HepG2 (cell line): ENCODE results near the gene GRAMD4. TPM values are rescaled to one million over a fixed set of nuclear protein-coding genes. Genes with fewer than 3 reads are reported as not detected.

Source experiments
- ATAC-seq: fragments of 200-7000 bp; cut with Tn5 transposase; 3 replicates; pipeline ENCODE4 v1.9.1; 2020; ENCODE audit warnings: mild to moderate bottlenecking, moderate library complexity
- BruUV-seq: library from RNA; stranded (reverse); fragments of 400-500 nt; replicated peaks from 2 replicates; lab custom pipeline; 2021; lab: Mats Ljungman, UMichigan
- CTCF ChIA-PET: fragments of 300-600 bp; formaldehyde crosslinking; extraction: SDS; loops from one replicate; lab custom pipeline; 2021; ENCODE audit warnings: low total read pairs, inconsistent platforms, low intra/inter-chr PET ratio; lab: Yijun Ruan, JAX
- POLR2A ChIA-PET: fragments of 350-600 bp; sonication (Branson Sonifier 250); formaldehyde crosslinking; loops from one replicate; lab custom pipeline; 2020; ENCODE audit warnings: antibody characterized with exemption, inconsistent platforms; lab: Yijun Ruan, JAX
- DNase-seq: peaks from one replicate; pipeline ENCODE4 v3.0.0-alpha.2; 2015; ENCODE audit warnings: low spot score
- FAIRE-seq: peaks from 3 replicates; lab custom pipeline; 2011; peaks lifted over from hg19 to GRCh38; lab: Jason Lieb, UNC
- H2AFZ ChIP-seq: one replicate; pipeline ENCODE4 v1.6.1; 2011; ENCODE audit warnings: low read length, inconsistent platforms
- H3K27ac ChIP-seq: fragments of 300-600 bp; 3 replicates; pipeline ENCODE4 v1.8.0; 2011; ENCODE audit warnings: mixed run types, mild to moderate bottlenecking, mixed read lengths, low read length, inconsistent platforms; ENCODE audit not compliant: insufficient read depth; ENCODE audit errors: extremely low read length
- H3K27me3 ChIP-seq, 2 experiments: fragments of 200-600 bp in 1 of 2; 2 replicates in 1 of 2; 3 replicates in 1 of 2; pipeline versions ENCODE4 v1.6.0 to v1.8.0; 2011; ENCODE audit warnings: low read length in 2 of 2, mild to moderate bottlenecking in 2 of 2, moderate library complexity in 2 of 2, inconsistent platforms in 1 of 2; ENCODE audit not compliant: insufficient read depth in 2 of 2, control insufficient read depth in 1 of 2
- H3K36me3 ChIP-seq, 2 experiments: fragments of 200-600 bp in 1 of 2; replicated peaks in 1 of 2; 2 replicates in 1 of 2; 3 replicates in 1 of 2; pipeline versions ENCODE4 v1.5.1 to v1.8.0; 2011; ENCODE audit warnings: low read length in 2 of 2, inconsistent platforms in 1 of 2; ENCODE audit not compliant: insufficient read depth in 2 of 2, control insufficient read depth in 1 of 2
- H3K4me1 ChIP-seq: 2 replicates; pipeline ENCODE4 v1.5.1; 2012; ENCODE audit warnings: low read length, inconsistent platforms; ENCODE audit not compliant: insufficient read depth
- H3K4me2 ChIP-seq: 2 replicates; pipeline ENCODE4 v1.6.0; 2011; ENCODE audit warnings: low read depth, low read length, inconsistent platforms
- H3K4me3 ChIP-seq, 3 experiments: fragments of 200-600 bp in 1 of 3; sonication (generic), shearing (Covaris generic) in 1 of 3; replicated peaks in 1 of 3; 2 replicates each; pipeline ENCODE4 v1.5.1; 2011 to 2016; ENCODE audit warnings: low read length in 3 of 3, inconsistent platforms in 2 of 3, low read depth in 2 of 3, mild to moderate bottlenecking in 2 of 3, control low read depth in 1 of 3, mixed read lengths in 1 of 3; ENCODE audit not compliant: insufficient read depth in 1 of 3
- H3K79me2 ChIP-seq: one replicate; pipeline ENCODE4 v1.6.1; 2011; ENCODE audit warnings: low read length, inconsistent platforms; ENCODE audit not compliant: insufficient read depth
- H3K9ac ChIP-seq: 2 replicates; pipeline ENCODE4 v1.6.0; 2011; ENCODE audit warnings: mild to moderate bottlenecking, low read depth, low read length, inconsistent platforms; ENCODE audit not compliant: insufficient read depth
- H3K9me3 ChIP-seq: 2 replicates; pipeline ENCODE4 v1.5.1; 2012; ENCODE audit warnings: mild to moderate bottlenecking, low read length
- H4K20me1 ChIP-seq: 2 replicates; pipeline ENCODE4 v1.6.0; 2011; ENCODE audit warnings: inconsistent platforms, mild to moderate bottlenecking, low read length, moderate library complexity; ENCODE audit not compliant: insufficient read depth
- EEA1 ChIP-seq: sonication (generic); formaldehyde crosslinking; IDR thresholded peaks from 2 replicates; pipeline ENCODE4 v1.5.1; 2020; ENCODE audit warnings: mild to moderate bottlenecking, missing genetic modification reagents, borderline replicate concordance
- FOXK2 ChIP-seq: fragments of 450-650 bp; IDR thresholded peaks from 2 replicates; pipeline ENCODE4 v1.6.1; 2016
- IKZF4 ChIP-seq: sonication (generic); formaldehyde crosslinking; IDR thresholded peaks from 2 replicates; pipeline ENCODE4 v1.5.1; 2020; ENCODE audit warnings: borderline replicate concordance, mild to moderate bottlenecking, low read depth, missing genetic modification reagents; ENCODE audit errors: not compliant biosample characterization
- KDM6A ChIP-seq: IDR thresholded peaks from 2 replicates; pipeline ENCODE4 v1.6.1; 2016; ENCODE audit warnings: low read depth
- MAFF ChIP-seq: IDR thresholded peaks from 2 replicates; pipeline ENCODE4 v1.6.1; 2011; ENCODE audit warnings: low read depth, low read length, improper control_type of control experiment
- NFE2L1 ChIP-seq: sonication (generic); formaldehyde crosslinking; IDR thresholded peaks from 2 replicates; pipeline ENCODE4 v1.4.0; 2020; ENCODE audit warnings: missing genetic modification reagents, mild to moderate bottlenecking, borderline replicate concordance
- ONECUT2 ChIP-seq: sonication (generic); formaldehyde crosslinking; IDR thresholded peaks from 2 replicates; pipeline ENCODE4 v1.4.0; 2020; ENCODE audit warnings: missing genetic modification reagents
- RFX3 ChIP-seq: IDR thresholded peaks from 2 replicates; pipeline ENCODE4 v1.6.1; 2016; ENCODE audit warnings: missing biosample characterization, missing genetic modification reagents
- SNRNP70 ChIP-seq: fragments of 200-400 bp; formaldehyde crosslinking; IDR thresholded peaks from 2 replicates; pipeline ENCODE4 v1.6.1; 2017; ENCODE audit warnings: mild to moderate bottlenecking, low read depth, low read length, moderate library complexity
- SRSF1 ChIP-seq: fragments of 200-400 bp; formaldehyde crosslinking; optimal IDR thresholded peaks from 2 replicates; pipeline ENCODE3; 2017; ENCODE audit warnings: mild to moderate bottlenecking, low read depth, low read length, moderate library complexity
- ZNF256 ChIP-seq: sonication (generic); formaldehyde crosslinking; conservative IDR thresholded peaks from 2 replicates; pipeline ENCODE4 v1.4.0; 2020; ENCODE audit warnings: missing genetic modification reagents
- ZNF275 ChIP-seq: sonication (generic); formaldehyde crosslinking; IDR thresholded peaks from 2 replicates; pipeline ENCODE4 v1.8.0; 2022; ENCODE audit warnings: missing genetic modification reagents, mild to moderate bottlenecking, inconsistent platforms, borderline replicate concordance
- ZNF513 ChIP-seq: sonication (generic); formaldehyde crosslinking; conservative IDR thresholded peaks from 2 replicates; pipeline ENCODE4 v1.5.0; 2020; ENCODE audit warnings: missing genetic modification reagents
- WGBS: methylation state at CpG from one replicate; pipeline ENCODE4 v1.1.6; 2017; ENCODE audit warnings: low lambda C conversion rate; 5-methylcytosine and 5-hydroxymethylcytosine counted together
- in situ Hi-C: cut with HindIII; loops from 2 replicates; pipeline ENCODE4 v1.10.0; 2017; ENCODE audit warnings: low pct_unique_long_range_greater_than_20kb; ENCODE audit not compliant: extremely low pct_ligation_motif_present
- intact Hi-C: fragments of 100-400 bp; cut with micrococcal nuclease; formaldehyde crosslinking; loops from one replicate; pipeline ENCODE4 v1.10.0; 2022; ENCODE audit not compliant: unreplicated experiment
- polyA plus RNA-seq, 8 experiments: library from polyadenylated mRNA; depleted of rRNA in 3 of 8; stranded (reverse) in 7 of 8; unstranded in 1 of 8; fragments of >200 nt; fragmentation: Illumina TruSeq in 4 of 8; extraction: Trizol in 4 of 8; gene quantifications; 2 replicates each; pipeline versions ENCODE4 v1.2.1 to v1.2.3, GENCODE V29; 2011 to 2016; ENCODE audit warnings: low read depth in 4 of 8, missing spikeins in 1 of 8, mixed read lengths in 1 of 8; ENCODE audit not compliant: insufficient read depth in 1 of 8
- total RNA-seq, 5 experiments: library from RNA; depleted of rRNA; stranded (reverse); fragments of >200 nt; fragmentation: Illumina TruSeq; extraction: Trizol; gene quantifications; 2 replicates each; pipeline ENCODE4 v1.2.3, GENCODE V29; 2016; ENCODE audit warnings: low read depth in 1 of 5
- TF ChIP-seq, protein P1 (sequence below): sonication (generic); formaldehyde crosslinking; IDR thresholded peaks from 2 replicates; pipeline ENCODE4 v1.4.0; 2020; ENCODE audit warnings: missing genetic modification reagents, mild to moderate bottlenecking, borderline replicate concordance

The GRAMD4 gene
- total and polyA plus RNA-seq, 2 of the 13 experiments (the other 11 are each of a cell fraction or from before 2014, with no cell fraction given): 15.2 to 15.7 TPM

DNA sequence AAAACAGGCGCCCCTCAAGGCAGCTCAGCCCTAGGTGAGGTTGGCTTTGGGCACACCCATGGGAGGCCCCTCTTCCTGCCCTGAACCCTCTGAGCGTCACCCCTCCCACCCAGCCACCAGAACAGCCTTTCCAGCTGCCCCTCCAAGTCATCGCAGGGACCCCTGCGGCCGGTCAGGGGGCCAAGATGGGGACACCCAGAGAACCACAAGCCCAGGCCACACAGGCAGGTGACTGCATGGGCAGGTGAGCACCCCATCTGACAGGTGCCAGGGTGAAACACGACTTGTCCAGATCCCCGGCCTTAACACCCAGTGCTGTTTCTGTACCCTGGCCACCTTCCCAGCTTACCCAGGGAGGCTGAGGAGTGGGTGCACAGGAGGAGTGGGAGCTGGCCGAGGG, 24.6 kb upstream of the GRAMD4 start:
- Histone ChIP-seq H3K4me3 (no peak overlapping the region), H3K4me2 (no peak overlapping the region), H4K20me1 (no peaks in the 10 kb centered on the region), H3K36me3 (no peaks in the 10 kb centered on the region; a peak in 1 of 5 replicates), H3K9me3 (no peaks in the 10 kb centered on the region), H2AFZ (no peak overlapping the region), H3K9ac (no peak overlapping the region), H3K4me1 (no peaks in the 10 kb centered on the region), H3K27me3 (no peaks in the 10 kb centered on the region), H3K27ac (no peak overlapping the region), H3K79me2 (no peaks in the 10 kb centered on the region)
- FAIRE-seq (no peak), ATAC-seq (no peak), DNase-seq (no peak)
- 100% methylated on average over 1 of the region's 8 CpGs for WGBS
- CTCF ChIA-PET: no interaction called here
- POLR2A ChIA-PET: no interaction called here
- in situ Hi-C loops: no loop called here
- no peak for TF ChIP-seq IKZF4 (CRISPR knock-in tag)
- no peak for TF ChIP-seq NFE2L1 (CRISPR knock-in tag)
- no peak for TF ChIP-seq ZNF256
- no peak for TF ChIP-seq ONECUT2 (CRISPR knock-in tag)
- TF ChIP-seq, all 625 proteins: peak for 0
- BruUV-seq: no TSS peak
- intact Hi-C loops: no loop called here

GRCh38 chr22:46596032-46596441, 24.1 kb upstream of the GRAMD4 start:
- Histone ChIP-seq H3K36me3 (no peaks in the 10 kb centered on the region; a peak in 1 of 5 replicates), H4K20me1 (no peaks in the 10 kb centered on the region), H3K4me2 (no peak overlapping the region), H3K4me3 (no peak overlapping the region), H3K9ac (no peak overlapping the region), H3K9me3 (no peaks in the 10 kb centered on the region), H3K4me1 (no peaks in the 10 kb centered on the region), H3K27me3 (no peaks in the 10 kb centered on the region), H3K27ac (no peak overlapping the region), H3K79me2 (no peaks in the 10 kb centered on the region), H2AFZ (no peak overlapping the region)
- ChIA-PET POLR2A (no interaction called here), CTCF (no interaction called here)
- ATAC-seq: no peak
- FAIRE-seq: no peak
- no TSS peak for BruUV-seq
- intact Hi-C loops: no loop called here
- no peak for DNase-seq
- in situ Hi-C loops: no loop called here
- WGBS: 83% methylated on average over 7 of the region's 10 CpGs
- no peak for TF ChIP-seq ZNF275 (CRISPR knock-in tag)
- no peak for TF ChIP-seq SNRNP70
- TF ChIP-seq, protein P1, sequence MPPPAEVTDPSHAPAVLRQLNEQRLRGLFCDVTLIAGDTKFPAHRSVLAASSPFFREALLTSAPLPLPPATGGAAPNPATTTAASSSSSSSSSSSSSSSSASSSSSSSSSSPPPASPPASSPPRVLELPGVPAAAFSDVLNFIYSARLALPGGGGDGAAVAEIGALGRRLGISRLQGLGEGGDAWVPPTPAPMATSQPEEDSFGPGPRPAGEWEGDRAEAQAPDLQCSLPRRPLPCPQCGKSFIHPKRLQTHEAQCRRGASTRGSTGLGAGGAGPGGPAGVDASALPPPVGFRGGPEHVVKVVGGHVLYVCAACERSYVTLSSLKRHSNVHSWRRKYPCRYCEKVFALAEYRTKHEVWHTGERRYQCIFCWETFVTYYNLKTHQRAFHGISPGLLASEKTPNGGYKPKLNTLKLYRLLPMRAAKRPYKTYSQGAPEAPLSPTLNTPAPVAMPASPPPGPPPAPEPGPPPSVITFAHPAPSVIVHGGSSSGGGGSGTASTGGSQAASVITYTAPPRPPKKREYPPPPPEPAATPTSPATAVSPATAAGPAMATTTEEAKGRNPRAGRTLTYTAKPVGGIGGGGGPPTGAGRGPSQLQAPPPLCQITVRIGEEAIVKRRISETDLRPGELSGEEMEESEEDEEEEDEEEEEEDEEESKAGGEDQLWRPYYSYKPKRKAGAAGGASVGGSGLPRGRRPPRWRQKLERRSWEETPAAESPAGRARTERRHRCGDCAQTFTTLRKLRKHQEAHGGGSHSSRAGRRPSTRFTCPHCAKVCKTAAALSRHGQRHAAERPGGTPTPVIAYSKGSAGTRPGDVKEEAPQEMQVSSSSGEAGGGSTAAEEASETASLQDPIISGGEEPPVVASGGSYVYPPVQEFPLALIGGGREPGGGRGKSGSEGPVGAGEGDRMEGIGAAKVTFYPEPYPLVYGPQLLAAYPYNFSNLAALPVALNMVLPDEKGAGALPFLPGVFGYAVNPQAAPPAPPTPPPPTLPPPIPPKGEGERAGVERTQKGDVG (CRISPR knock-in tag): no peak
- TF ChIP-seq MAFF: no peak
- TF ChIP-seq ZNF513: no peak
- no peak for TF ChIP-seq RFX3 (CRISPR knock-in tag)
- TF ChIP-seq EEA1 (CRISPR knock-in tag): no peak
- TF ChIP-seq SRSF1: no peak
- no peak for TF ChIP-seq KDM6A
- TF ChIP-seq FOXK2: no peak
